Fibroblast of skin of back (primary cell): Measurements from ENCODE around the gene TRIM8.

Source experiments
- DNase-seq: peaks from one replicate; pipeline ENCODE4 v3.0.0-alpha.2; 2013

Gene TRIM8

DNA sequence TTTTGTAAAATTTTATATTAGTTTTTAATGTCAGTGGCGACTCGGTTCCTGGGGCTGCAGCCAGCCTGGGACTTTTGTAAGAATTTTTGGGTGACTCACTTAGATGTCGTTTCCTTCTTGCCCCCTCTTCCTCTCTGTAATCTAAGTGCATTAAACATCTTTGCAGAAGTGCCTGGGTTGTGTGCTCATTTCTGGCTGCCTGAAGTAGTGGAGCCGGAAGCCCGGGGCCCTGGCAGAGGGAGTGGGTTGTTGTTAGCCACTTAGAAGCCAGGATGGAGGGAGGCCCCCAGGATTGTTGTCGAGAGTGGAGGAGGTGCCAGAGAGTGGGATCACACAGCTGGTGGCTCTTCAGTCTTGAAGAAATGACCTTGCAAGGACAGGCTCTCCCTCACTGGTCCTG, 11.0 kb upstream of the TRIM8 start:
- peak; percentile 80 for DNase-seq

DNA sequence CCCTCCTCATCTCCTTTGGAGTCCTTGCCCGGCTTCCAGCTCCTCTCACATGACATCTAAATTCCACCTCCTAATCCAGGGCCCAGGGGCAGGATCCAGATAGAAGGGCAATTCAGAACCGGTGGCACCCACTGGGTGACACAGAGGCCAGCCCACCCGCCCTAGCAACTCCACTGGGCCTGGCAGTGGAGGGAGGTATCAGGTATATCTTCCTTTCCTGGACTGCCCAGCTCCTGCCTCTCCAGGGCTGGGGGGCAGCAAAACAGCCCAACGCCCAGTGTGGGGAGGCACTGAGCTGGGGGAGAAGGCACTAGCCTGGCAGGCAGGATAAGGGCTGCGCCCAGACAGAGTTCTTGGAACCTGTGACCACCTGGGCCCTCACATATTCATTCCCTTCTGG, 10.4 kb upstream of the TRIM8 start:
- no peak for DNase-seq

DNA sequence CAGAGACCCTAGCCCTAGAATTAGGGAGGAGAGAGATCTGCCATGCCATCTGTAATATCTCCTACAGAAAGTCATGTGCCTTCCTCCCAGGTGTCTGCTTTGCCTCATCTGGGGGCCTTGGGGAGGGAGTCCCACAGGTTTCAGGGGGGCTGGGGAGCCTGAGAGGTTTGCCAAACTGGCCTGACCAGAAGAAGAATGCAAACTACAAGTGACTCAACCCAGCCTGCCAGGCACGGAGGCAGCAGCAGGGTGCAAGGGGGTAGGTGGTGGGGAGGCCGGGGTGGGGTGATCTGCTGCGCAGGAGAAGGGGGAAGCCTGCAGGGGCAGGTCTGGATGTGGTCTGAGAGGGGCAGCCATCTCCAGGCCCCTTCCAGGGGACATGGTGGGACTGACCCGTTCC, 9.6 kb upstream of the TRIM8 start:
- no peak for DNase-seq

DNA sequence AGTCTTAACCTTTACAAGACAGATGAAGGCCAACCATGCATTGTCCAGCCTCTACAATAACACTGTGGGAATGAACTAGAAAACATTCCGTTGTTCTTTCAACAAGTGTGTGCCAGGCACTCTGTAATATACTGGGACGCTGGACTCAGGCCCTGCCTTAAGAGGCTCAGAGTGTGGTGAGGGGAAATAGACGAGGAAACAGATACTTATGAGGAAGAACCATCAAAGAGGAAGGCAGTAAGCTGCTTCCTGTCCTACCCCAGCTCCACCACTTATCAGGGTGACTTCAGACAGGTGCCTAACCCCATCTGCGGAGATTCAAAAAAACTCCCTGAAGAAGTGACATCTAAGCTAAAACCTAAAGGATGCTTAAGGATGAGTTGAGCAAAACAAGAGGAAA, 8.9 kb upstream of the TRIM8 start:
- no peak for DNase-seq

DNA sequence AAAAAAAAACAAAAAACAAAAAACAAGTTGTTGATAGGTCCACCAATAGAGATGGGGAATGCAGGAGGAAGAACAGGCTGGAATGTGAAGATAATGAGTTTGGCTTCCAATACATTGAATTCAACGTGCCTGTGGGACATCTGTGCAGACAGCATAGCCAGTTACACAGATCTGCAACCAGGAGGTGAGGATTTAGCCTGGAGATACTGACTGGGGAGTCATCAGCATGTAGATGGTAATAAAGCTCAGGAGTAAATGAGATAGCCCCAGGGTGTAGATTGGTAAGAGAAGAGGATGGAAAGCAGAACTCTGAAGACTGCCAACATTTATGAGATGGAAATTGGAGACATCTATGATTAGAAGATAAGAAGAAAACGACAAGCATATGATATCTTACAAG, 4.7 kb upstream of the TRIM8 start:
- DNase-seq, result no peak

DNA sequence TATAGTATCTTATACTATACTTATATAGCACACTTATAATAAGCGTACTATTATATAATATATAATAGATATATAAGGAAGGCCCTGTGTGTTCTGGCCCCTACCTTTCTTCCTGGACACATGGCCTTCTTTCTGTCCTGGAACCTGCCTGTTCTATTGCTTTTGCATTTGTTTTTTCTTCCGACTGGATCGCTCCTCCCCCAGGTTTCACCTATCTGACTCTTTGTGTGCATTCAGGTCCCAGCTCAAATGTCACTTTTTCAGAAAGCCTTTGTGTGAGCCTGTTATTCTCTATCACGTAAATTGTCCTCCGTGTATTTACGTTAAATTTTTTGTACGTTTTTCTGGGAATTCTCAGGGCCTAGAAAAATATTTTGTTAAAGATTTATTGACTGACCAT, 2.9 kb upstream of the TRIM8 start:
- no peak for DNase-seq

GRCh38 chr10:102641880-102642735, 2.2 kb upstream of the TRIM8 start:
- DNase-seq, result peak; percentile 96

GRCh38 chr10:102642736-102643335, 1.4 kb upstream of the TRIM8 start:
- DNase-seq, result no peak

DNA sequence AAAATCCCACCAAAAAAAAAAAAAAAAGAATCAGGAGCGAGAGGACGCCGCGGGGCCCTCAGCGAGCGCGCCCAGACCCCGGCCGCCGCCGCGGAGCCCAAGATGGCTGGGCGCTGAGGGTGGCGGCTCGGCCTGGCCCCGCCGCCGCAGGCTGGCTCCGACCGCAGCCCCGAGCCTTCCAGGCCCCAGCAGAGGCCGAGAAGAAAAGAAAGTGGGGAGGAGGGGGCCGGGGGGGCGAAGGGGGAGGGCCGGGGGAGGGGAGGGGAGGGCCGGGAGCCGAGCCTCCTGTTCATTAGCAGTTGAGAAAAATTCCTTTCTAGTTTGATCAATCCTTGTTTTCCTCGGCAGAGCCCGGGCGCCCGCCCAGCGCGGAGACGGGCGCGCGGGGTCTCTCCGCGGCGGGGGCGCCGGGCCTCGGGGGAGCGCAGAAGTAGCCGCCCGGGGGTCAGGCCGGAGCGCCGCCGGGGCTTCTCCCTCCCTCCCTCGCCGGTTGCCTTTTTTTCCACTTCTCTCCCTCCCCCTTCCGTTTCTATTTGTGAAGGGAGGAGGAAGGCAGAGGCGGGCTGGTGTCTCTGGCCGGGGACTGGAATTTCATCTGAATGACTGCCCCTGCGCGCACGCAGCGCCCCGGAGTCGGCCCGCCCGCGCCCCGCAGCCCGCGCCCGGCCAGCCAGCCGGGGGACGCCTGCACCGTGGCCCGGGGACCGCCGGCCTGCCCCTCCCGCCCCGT, 778 bp upstream of the TRIM8 start:
- peak; percentile 87 for DNase-seq

- peak; percentile 65 for DNase-seq
Measured at GRCh38 chr10:102644646-102645387, 538 bp downstream of the TRIM8 start.

DNA sequence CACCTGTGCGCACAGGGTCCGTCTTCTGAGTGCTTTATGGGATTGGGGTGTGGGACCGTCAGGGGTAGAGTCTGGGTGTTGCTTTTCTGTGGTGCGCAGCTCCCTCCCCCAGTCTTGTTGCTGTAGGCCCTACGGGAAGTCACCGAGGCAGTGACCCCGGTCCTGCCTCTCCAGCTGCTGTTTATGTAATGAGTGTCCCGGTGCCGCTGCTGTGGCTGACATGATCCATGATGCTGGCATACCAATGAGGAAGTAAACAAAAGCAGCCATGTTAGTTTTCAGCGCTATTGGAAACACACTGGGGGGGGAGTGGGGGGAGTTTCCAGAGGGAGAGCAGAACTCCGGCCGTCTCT, 1.1 kb downstream of the TRIM8 start:
- DNase-seq, result peak; percentile 80

DNA sequence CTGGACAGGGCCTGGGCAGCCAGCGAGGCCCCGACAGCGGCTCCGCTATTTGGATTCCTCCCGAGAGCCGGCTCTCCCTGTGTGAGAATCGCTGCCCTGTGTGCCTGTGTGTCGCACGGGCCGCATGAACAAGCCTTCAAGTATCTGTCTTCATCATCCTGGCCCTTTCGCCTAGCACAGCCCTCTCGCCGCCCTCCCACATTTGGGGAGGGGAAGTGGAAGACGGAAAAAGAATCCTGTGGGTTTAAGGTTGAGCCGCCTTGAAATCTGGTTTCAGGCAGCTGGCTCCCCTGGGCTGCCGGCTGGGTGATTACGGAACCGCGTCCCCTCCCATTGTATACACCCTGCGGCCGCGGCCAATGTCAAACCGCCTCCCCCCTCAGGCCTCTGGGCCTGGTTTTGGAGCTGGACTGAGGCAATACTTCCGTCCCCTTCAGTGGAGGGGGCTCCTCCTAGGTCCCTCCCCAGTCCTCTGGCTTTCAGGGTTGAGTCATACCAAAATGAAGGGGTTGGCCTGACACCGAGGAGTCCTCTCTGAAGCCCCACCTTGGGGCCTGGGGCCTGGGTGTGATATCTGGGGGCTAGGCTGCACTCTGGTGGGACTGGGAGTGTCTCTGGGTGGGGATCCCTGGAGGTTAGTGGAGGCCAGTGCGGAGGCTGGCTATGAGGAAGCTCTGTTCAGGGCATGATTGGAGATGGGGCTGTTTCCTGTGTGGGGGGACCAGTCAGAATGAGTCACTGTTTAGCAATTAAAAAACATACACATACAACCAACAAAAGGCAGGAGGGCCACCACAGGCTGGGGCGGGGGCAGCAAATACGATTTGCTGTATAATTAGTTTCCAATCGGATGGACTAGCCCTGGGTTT, 1.7 kb downstream of the TRIM8 start:
- DNase-seq, result peak; percentile 95

DNA sequence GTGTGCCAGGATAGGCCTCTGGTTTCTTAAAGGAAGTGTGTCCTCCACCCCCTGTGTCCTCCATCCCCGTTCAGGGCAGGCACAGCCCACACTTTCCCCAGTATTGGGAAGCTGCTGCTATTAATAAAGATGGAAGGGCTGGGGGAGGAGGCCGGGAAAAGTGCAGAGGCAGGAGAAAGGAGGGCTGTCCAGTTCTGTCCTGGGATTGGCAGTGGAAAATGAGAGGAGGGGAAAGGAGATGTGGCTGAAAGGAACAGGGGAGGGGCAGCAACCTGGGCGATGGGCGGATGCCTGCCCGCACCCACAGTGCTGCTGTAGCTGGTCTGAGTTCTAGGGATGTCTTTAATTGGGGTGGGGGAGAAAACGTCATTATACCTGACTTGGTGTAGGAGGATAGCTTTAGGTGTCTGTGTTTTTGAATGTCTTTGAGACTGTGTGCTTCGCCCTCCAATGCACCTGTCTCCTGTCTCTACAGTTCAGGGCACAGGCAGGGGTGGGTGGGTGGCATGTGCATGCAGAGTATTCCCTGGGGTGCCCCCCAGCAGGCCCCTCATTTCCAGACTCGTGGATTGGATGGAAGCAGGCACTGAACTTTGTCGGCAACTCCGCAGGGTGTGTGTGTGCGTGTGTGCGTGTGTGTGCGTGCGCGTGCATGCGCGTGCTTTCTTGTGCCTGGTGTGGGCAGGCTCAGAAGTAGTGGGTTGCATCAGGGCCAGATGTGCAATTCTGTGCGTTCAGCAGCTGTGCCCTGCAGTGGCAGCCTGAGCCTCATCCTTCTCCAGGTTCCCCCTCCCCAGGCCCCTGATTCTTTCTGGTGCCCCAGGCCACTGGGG, 2.5 kb downstream of the TRIM8 start:
- no peak for DNase-seq

DNA sequence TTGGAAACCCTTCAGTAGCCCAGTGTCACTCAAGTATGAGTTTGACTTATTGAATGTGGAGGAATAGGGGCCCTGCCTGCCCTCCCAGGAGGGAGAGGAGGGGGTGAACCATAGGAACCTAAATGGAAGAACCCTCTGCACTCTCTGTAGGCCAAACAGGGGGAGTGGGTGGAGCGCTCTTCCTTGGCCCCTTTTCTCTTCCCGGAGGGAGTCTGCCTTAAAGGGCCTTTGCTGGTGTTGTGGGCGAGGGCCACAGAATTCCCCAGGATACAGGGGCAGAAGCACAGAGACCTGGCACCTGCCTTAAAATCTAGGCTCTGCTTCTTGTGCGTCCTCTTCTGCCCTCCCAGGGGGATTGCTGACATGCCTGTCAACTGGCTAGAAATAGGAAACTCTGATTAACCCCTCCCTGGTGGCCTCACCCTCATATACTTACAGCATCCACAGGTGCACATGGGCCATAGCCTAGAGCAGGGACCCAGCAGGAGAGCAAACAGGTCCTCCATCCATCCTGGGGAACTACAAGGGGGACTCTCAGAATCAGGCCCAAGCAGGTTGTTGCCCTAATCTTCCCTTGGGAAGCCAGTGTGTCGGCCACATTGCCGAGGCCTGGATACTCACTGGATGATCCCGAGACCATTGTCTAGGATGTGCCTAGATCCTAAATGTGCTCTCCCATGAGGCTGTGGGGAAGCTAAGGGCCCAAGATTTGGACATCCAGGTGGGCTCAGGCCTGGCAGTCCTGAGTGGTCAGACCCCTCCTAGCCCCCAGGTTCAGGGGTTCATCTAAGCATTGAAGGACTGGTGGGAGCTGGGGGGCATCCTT, 3.4 kb downstream of the TRIM8 start:
- DNase-seq, result no peak

- no peak for DNase-seq
Measured at GRCh38 chr10:102648269-102648888, 4.1 kb downstream of the TRIM8 start.

DNA sequence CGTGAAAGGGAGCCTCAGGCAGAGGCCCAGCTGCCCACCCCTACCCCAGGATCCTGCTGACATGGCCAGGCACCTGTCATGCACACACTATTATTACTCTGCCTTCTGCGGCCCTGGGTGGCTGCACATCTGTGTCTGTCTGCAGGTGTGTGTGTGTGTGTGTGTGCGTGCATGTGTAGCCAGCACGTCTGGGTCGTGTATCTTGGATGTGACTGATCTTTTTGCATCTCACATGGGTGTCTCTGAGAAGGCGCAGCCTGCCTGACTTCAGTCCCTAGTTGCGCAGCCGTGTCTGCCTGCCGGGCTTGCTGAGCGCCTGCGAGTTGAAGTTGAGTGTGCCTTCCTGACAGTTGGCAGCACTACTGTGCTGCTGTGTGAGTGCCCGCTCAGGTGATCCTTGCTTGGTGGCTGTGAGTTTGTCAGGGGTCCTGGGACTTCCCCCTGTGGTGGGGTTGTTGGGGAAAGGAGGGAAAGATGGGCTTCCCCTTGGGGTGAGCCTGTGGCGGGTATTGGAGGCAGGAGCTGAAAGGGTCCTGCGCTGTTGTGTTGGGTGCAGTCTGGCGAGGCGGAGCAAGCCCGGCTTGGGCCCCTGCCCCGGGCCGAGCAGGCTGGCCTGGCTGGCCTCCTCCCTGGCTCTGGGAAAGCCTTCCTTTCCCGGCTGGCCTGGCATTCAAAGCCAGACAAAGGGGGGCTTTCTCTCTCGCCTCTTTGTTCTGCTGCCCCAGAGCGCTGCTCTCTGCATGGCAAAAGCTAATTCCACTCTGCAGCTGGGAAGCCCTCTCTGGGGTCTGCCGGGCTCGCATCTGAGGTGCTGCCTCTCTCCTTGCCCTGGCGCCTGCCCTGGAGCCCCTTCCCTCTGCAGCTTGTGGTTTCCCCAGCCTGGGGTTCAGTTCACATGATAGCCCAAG, 4.9 kb downstream of the TRIM8 start:
- DNase-seq, result no peak

DNA sequence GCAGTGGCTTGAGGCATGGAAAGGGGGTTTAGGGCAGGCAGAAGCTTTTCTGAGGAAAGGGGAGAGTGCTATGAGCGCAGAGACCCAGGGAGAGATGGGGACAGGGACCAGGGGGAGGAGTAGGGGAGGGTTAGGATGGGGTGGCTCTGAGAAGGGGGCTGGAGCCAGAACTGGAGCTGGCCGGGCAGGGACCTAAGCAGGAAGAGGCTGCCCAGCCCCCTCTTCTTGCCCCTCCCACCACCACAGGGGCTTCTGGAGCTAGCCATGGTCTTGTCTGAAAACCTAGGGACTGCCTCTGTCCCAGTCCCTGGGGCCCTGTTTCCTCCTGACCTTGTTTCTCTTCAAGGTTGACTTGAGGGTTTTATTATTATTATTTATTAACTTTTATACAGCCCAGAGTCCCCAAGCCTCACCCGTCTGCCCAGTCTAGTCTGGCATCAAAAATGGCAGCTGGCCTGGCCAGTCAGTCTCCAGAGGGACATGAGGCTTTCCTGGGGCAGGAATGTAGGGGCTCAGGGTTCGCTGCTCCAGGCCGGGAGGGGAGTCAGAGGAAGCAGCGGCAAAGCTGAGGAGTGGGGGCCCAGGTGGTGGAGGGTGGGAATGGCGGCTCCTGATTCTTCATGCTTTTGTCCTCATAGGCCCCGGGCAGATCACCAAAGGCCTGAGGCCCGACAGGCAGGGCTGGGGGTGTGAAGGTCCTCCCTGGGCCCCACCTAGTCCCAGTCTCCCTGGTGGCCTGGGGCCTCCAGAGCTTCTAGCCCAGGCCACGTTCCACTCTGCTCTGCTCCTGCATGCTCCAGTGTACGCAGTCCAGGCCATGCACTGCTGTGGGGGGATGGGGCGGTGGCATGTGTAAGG, 5.7 kb downstream of the TRIM8 start:
- no peak for DNase-seq
